Stimulated activated CD4-positive, alpha-beta T cell treated with anti-CD3 and anti-CD28 coated beads, Interleukin-1b, Interleukin-23, amount 100 ng/mL, for 24 hours (primary cell): Measurements from ENCODE around the gene EMX1.

Experiments
- DNase-seq, 4 experiments: peaks; one replicate each; pipeline ENCODE4 v3.0.0-alpha.2; 2020; ENCODE audit warnings: low read depth in 4 of 4, low spot score in 1 of 4

Gene EMX1

GRCh38 chr2:72917138-72917876 lies at the start of gene EMX1:
TSS of gene EMX1 (plus strand) at chr2:72917519. CDS start at chr2:72917853, 334 bp downstream.
- peak in 2 of 4 experiments; percentile 35 to 39 for DNase-seq

DNA sequence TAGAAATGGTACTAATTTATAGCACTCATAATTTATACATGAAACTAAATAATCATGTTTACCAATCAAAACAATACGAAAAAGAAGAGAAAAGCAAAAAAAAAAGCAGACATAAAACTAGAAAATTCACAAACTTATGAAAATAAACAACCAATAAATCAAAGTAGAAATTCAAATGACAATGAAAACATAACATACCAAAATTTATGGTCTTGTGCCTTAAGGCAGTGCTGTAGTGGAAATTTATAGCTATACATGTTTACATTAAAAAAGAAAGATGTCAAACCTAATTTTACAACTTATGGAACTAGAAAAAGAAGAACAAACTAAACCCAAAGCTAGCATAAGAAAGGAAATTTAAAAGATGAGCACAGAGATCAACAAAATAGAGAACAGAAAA lies 46.3 kb upstream of the EMX1 start:
- DNase-seq: no peak

DNA sequence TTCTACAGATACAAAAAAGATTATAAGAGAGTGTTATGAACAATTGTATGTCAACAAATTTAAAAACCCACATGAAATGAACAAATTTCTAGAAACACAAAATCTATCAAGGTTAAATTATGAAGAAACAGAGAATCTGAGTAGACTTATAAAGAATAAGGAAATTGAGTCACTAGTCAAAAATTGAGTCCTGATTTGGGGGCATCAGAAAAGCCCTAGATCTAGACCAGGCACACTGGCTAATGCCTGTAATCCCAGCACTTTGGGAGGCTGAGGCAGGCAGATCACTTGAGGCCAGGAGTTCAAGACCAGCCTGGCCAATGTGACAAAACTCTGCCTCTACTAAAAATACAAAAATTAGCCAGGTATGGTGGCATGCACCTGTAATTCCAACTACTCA lies 45.4 kb upstream of the EMX1 start:
- no peak for DNase-seq

DNA sequence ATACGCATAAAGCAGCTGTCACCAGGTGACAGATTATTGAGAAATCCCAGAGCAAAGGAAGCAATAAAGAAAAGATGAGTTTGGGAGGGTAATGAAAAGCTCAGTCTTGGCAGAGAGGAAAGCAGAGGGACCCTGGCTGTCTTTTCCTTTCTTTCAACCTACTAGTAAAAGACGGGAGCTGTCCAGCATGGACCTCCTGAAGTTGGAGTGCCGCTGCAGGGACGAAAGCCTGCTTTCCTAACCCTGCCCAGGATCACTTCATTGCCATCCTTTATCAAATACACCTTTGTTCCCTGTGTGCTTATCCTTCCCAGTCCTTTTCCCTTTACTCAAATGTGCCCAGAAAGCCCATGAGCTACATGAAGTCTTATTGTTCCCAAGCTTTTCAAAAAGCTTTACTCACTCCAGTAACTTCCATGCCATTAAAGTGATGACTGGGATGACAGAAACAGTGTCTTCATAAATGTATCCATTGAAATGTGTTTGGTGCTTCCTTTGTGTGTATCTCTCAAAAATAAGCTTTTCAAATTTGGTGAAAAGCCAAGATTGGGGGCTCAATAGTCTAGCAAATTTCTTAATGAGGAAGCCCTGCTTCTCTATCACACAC lies 33.9 kb upstream of the EMX1 start:
- no peak for DNase-seq

DNA sequence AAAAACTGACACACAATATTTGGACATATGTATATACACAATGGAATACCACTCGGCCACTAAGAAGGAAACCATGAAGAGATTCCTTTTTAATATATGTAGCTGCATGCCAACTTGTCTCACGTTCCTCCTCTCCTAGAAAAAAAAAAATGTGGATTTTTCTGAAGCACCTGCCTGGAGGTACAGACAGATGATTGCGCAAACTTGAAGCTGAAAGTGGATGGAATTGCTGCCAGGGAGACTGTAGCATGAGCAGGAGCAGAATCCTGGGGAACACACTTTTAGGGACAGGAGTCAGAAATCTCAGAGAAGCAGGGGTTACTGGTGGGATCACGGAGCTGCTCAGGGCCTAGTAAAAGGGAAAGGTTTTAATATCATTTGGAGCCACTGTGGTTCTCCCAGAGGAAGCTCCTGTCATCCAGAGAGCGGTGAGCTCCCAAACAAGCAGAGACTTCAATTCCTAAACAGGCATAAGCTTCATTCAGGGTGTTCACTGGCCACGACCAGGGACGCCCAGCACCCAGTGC lies 30.8 kb upstream of the EMX1 start:
- DNase-seq: no peak

DNA sequence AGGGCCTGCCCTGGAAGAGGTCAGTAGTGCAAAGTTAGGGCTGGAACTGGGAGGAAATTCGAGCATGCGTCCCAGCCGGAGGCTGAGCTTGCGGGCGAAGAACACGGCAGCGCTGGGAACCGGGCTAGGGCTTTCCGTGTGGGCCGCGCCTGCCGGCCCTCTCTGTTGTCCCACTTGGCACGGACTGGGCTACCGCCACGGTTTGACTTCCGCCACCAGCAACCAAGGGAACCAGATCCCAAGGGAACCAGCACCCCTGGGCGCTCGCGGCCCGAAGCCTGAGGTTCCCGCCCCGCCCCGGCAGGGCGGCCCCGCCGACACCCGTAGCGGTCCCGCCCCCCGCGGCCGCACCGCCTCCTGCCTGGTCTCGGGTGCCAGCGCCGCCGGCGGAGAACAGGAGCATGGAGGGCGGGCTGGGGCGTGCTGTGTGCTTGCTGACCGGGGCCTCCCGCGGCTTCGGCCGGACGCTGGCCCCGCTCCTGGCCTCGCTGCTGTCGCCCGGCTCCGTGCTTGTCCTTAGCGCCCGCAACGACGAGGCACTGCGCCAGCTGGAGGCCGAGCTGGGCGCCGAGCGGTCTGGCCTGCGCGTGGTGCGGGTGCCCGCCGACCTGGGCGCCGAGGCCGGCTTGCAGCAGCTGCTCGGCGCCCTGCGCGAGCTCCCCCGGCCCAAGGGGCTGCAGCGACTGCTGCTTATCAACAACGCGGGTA lies 30.1 kb upstream of the EMX1 start, which contains the start of gene SPR:
SPR (plus strand) TSS at position 377 of the 708 bp plus-strand sequence; CDS start at position 402, 25 bp downstream.
- peak in 3 of 4 experiments; percentile 42 to 68 (median 64) for DNase-seq

- DNase-seq: peak; percentile 28 to 51 (median 42)
Observed at GRCh38 chr2:72887740-72888437, 29.4 kb upstream of the EMX1 start.

GRCh38 chr2:72888438-72889202 lies 28.7 kb upstream of the EMX1 start:
- DNase-seq: no peak

DNA sequence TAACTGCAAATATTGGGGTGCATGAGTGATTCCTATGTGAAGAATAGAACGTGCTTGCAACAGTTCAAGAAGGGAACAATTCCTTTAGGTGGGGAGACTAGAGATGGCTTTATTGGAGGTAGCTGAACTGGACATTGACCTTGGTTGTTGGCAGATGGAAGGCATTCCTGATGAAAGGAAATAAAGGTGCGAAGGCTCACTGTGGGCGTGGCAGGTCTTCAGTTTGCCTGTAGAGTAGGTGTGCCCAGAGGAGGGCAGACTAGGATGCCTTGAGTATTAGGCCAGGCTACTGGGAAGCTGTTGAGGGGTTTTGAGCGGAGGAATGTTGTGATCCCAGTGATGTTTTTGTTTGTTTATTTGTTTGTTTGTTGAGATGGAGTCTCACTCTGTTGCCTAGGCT lies 27.3 kb upstream of the EMX1 start:
- no peak for DNase-seq

GRCh38 chr2:72891091-72891818 lies 26.1 kb upstream of the EMX1 start:
- DNase-seq: no peak

DNA sequence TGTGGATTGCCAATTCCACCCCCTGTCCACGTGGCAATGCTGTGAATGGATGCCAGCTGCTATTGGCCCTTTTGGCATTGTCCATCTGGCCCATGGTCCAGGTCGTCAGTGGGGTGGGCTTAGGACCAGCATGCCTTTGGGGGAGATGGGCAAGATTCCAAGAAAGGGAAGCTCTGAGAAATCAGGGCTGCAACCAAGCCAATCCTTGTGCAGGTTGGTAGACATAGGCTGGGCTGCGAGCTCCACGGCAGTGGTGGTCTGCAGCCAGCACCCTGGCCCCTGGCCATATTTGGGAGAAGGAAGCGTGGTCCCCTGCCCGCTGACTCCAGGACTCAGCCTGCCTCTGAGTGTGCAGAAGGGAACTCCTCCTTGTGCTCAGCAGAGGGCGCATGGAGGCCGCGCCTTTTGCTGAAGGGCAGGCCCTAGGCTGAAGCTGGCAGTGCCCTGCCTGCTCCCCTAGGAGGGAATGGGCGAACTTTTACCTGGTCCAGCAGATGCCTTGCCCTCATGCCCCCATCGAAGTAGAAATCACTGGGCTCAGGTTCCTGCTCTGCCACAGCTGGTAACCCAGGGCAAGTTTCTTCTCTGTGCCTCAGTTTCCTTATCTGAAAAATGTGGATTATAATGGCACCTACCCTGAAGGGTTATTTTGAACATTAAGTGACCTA lies 24.7 kb upstream of the EMX1 start:
- peak in 3 of 4 experiments; percentile 17 to 46 (median 42) for DNase-seq

DNA sequence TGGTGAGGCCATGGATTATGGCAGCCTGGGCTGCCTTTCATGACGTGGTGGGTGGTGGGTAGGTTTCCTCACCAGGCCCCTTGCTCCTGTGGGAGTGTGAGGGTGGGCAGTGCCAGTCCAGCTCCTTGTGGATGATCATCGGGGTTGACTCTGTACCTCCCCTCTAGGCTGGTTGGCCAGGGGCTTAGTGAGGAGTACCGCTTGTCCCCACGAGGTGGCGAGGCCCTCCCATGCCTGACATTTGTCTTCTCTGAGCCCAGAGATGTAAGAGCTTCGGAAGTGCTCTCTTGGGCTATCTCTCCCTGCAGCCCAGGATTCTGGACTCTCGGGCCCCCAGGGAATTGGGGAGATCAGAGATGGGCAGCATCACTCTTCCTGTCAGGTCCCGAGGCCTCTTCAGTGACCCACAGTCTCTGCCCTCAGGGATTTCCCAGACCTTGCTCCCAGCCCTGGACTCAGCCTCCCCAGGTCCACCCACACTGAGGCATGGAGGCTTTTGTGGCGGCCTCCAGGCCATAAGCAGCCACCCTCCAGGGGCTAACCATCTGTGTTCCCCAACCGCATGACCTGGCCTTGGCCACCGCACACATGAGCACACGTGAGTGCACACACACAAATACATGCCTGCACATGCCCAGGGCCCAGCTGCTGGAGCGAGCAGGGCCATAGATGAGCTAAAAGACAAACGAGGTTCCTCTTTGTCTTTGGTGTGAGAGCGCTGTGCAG lies 23.6 kb upstream of the EMX1 start:
- peak in 1 of 4 experiments; percentile 28 for DNase-seq

GRCh38 chr2:72894514-72894913 lies 22.8 kb upstream of the EMX1 start:
- DNase-seq: no peak

GRCh38 chr2:72895154-72895553 lies 22.2 kb upstream of the EMX1 start:
- no peak for DNase-seq

GRCh38 chr2:72895759-72896281 lies 21.5 kb upstream of the EMX1 start:
- DNase-seq: no peak

DNA sequence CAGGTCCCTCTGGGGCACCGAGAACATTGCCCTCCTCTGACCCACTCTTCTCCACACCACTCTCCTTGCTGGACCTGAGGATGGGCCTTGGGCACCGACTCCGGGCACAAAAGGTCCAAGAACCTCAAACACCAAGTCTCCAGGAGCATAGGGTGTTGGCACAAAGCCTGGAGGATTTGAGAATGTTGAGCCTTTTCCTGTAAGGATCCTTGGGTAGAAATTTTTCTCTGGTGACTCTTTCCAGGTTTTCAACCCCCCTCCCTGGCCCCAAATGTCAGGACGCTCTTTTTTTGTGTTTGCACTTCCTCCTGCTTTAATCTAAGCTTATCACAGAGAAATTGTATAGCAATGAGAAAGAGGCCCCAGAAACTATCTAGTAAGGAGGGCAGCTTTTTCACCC lies 20.9 kb upstream of the EMX1 start:
- DNase-seq: no peak

- DNase-seq: no peak
Observed at GRCh38 chr2:72897785-72898584, 19.3 kb upstream of the EMX1 start.

DNA sequence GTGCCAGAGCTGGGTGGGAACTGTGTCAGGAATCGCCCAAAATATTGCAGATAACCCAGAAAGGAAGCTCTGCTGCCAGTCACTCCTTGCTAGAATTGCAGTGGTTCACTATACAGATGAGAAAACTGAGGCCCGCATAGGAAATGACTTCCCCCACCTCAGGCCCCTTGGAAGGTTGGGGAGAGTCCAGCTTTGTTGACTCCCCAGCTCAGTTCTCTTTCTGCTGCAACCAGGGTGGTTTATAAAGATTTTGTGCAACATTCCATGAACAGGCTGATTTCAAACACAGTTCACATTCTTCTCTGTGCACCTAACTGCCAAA lies 18.8 kb upstream of the EMX1 start:
- no peak for DNase-seq
